ENCODE data around the gene MUC13.

Gene MUC13

GRCh38 chr3:124856677-124857076 is 77.9 kb downstream of the MUC13 start:
- Histone ChIP-seq H3K27ac (ENCODE audit: low read length) (no peak overlapping the region), H3K4me3 (ENCODE audit: low read depth in 1 of 2, low read length in 2 of 2) (no peak overlapping the region), H3K9ac (ENCODE audit: low read depth, low read length) (no peak overlapping the region), H2AFZ (ENCODE audit: low read depth, low read length) (no peak overlapping the region), H3K27me3 (ENCODE audit: insufficient read depth, low read length, poor library complexity) (peaks cover 7% of the 10 kb centered on the region), H3K36me3 (ENCODE audit: insufficient read depth, low read length) (no peaks in the 10 kb centered on the region), H4K20me1 (ENCODE audit: insufficient read depth, low read length) (no peaks in the 10 kb centered on the region), H3K4me2 (ENCODE audit: insufficient read depth, low read length) (no peak overlapping the region), H3K9me3 (ENCODE audit: insufficient read depth, low read length, severe bottlenecking) (no peaks in the 10 kb centered on the region), H3K4me1 (ENCODE audit: insufficient read depth, low read length) (no peaks in the 10 kb centered on the region), H3K79me2 (ENCODE audit: insufficient read depth, low read length) (no peaks in the 10 kb centered on the region)
- DNase-seq (no peak), ATAC-seq (ENCODE audit: insufficient read depth, low read depth) (no peak)
- no peak for TF ChIP-seq EZH2 (IDR thresholded peaks at IDR 0.05; ENCODE audit: borderline replicate concordance, low read depth, low read length, severe bottlenecking)
- TF ChIP-seq CTCF (IDR thresholded peaks at IDR 0.05; ENCODE audit: borderline replicate concordance, extremely low read depth, low read length, poor library complexity, severe bottlenecking): no peak
